ACC112 (cell line): ENCODE data around the gene PTEN.
A peak's percentile ranks its signal among the peaks of the same experiment; 100 is the strongest.
"Not testable (repeated sequence)": the region's sequence is repeated elsewhere in the genome, so short reads cannot be mapped to it uniquely, and the experiment has no call there.

Experiments
- H2AFZ ChIP-seq: fragments of 200-600 bp; sonication (generic); one replicate; pipeline ENCODE4 v1.6.0; 2017; ENCODE audit warnings: antibody characterized with exemption, low read length; ENCODE audit not compliant: unreplicated experiment
- H3K27ac ChIP-seq: fragments of 200-600 bp; sonication (generic); 2 replicates; pipeline ENCODE4 v1.5.1; 2014; ENCODE audit warnings: low read depth, mild to moderate bottlenecking, antibody characterized with exemption, low read length, moderate library complexity
- H3K27me3 ChIP-seq: fragments of 200-600 bp; sonication (generic); 2 replicates; pipeline ENCODE4 v1.6.1; 2014; ENCODE audit warnings: mild to moderate bottlenecking, antibody characterized with exemption, low read length, moderate library complexity, mixed read lengths; ENCODE audit not compliant: insufficient read depth
- H3K36me3 ChIP-seq: fragments of 200-600 bp; sonication (generic); 2 replicates; pipeline ENCODE4 v1.6.1; 2016; ENCODE audit warnings: mild to moderate bottlenecking, antibody characterized with exemption, low read length, moderate library complexity, mixed read lengths; ENCODE audit not compliant: insufficient read depth
- H3K4me1 ChIP-seq: fragments of 200-600 bp; sonication (generic); one replicate; pipeline ENCODE4 v1.6.1; 2016; ENCODE audit warnings: low read length, mixed read lengths; ENCODE audit not compliant: insufficient read depth, unreplicated experiment, control insufficient read depth
- H3K4me3 ChIP-seq: fragments of 200-600 bp; sonication (generic); 2 replicates; pipeline ENCODE4 v1.5.1; 2014; ENCODE audit warnings: mild to moderate bottlenecking, low read depth, low read length
- H3K79me2 ChIP-seq: fragments of 200-600 bp; sonication (generic); one replicate; pipeline ENCODE4 v1.6.0; 2016; ENCODE audit warnings: low read length; ENCODE audit not compliant: control insufficient read depth, unreplicated experiment, insufficient read depth

Gene PTEN

GRCh38 chr10:87863053-87863943 is at the start of gene PTEN, which contains the start of gene KLLN:
TSS of gene PTEN (plus strand) at chr10:87863625. CDS start at chr10:87864470, 845 bp downstream.
TSS of gene KLLN (minus strand) at chr10:87863533. CDS start at chr10:87862487, 1,046 bp downstream.
- Histone ChIP-seq H3K27ac (peak within 1 kb of the TSS; percentile 71), H3K27me3 (no peaks in the 10 kb centered on the region), H3K79me2 (peaks cover 42% of the 10 kb centered on the region), H3K4me3 (peak within 1 kb of the TSS; percentile 83), H3K4me1 (peaks cover 2% of the 10 kb centered on the region), H3K36me3 (no peaks in the 10 kb centered on the region), H2AFZ (peak within 1 kb of the TSS; percentile 89)

DNA sequence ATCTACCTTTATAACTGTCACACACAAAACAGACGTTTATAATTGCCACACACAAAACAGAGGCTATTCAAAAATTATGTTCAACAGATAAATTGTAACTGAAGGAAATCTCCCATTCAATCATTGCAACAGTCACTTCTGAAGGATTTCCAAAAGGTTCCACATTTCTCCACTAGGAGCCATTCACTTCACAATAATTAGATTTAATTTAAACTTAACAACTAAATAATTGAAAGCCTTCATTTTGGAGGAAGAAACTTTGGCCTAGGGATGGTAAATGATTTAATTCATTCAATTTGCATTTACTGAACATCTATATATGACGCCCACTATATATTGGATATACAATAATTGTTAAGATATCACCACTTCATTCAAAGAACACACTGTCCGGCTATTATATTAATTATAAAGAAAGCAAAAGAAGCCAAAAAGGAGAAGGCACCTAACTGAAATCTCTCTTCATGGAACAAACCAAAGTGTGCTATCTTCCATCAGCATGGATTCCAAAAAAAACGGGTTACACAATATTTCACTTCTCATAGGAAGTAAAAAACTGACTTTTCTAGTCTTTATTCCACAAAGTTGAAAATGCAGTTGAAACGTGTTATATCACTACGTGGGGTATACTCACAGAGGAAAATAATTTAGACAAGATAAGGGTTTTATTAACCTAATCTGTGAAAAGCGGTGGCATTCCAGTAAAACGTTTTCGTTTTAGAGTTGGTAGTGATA is 47.1 kb upstream of the PTEN start:
- Histone ChIP-seq H3K4me3 (peak overlapping the region; percentile 81), H2AFZ (no peak overlapping the region)

DNA sequence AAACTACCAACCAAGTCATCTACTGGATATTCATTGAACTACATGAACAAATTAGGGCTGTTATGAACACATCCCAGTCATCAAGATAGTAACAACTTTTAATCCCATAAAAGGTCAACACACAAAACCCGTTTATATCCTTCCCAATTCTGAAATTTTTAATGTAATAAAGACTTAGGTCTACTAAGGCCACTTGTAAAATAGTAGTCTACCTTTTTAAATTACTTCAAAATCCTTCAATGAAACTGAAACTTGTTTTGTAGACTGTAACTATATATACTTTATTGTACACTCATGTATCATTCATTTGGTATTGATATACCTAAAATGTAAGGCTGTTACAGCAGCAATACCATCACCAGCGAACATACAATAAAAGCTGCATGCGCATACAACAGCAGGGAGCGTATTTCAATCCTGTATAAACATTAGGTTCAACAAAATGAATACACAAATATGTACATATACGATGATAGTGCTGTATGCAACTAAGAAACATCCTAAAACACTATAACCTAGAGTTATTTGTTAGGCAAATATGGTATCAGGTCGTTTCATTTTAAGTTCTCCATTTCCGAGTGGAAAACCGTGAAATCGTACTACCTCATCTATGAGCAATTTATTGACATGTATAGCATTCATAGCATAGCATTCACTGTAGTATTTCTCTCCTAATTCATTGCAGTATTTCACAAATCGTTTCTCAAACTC is 46.4 kb upstream of the PTEN start:
- Histone ChIP-seq H3K27me3 (no peaks in the 10 kb centered on the region), H3K4me3 (peak overlapping the region; percentile 81), H2AFZ (peak overlapping the region; percentile 95), H3K27ac (peak overlapping the region; percentile 67; the same call in 1 of the 2 replicates), H3K36me3 (peaks cover 22% of the 10 kb centered on the region), H3K79me2 (peaks cover 50% of the 10 kb centered on the region), H3K4me1 (peaks cover 11% of the 10 kb centered on the region)

More for the DNA sequence above, 47.1 kb upstream of the PTEN start:
- no peaks in the 10 kb centered on the region for H3K27me3 ChIP-seq
- H3K36me3 ChIP-seq = peaks cover 29% of the 10 kb centered on the region
- H3K4me1 ChIP-seq = peaks cover 11% of the 10 kb centered on the region
- H3K79me2 ChIP-seq = peaks cover 57% of the 10 kb centered on the region
- H3K27ac ChIP-seq = no peak overlapping the region

DNA sequence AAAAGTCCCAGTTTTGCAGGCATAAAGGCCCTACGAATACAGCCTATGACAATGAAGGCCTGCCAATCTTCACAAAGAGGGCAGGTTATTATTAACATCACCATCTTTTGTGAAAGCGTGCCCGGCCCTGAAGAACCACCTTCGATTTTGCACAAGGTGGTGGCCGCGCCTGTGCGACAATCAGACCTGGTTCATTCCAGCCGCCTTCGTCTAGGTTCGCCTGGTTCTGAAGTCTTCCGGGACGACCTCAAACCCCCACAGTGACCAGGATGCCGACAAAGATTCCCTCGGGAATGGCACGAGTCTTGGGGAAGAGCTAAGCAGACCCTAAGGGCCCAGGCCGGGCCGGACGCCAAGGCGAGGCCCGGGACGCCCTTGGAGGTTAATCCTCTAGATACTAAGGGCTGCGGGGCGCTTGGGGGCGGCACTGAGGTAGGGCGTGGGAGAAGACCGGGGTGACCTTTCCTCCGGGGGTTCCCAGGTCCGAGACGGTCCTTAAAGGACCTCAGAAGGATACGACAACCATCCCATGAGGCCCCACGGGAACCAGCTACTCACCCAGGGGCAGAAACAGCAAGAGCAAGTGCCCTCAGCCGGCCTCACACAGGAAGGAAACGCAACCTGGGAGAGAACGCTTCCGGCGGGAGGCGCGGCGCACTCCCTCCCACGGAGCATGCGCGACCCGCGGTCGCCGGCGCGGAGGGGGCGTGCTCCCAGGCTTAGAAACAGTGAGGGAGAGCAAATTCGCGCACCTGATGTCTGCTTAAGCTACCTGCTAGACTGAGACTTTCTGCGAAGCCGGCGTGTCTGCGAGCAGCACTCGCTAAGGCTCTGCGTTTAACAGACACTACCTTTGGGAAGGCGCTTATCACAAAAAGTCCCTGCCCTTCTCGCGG is 45.6 kb upstream of the PTEN start, which contains the start of gene ATAD1:
ATAD1 (minus strand) TSS at position 618 of the 896 bp plus-strand sequence. CDS start 3,627 bp downstream, outside the sequence.
- Histone ChIP-seq H3K79me2 (peaks cover 45% of the 10 kb centered on the region), H3K27ac (peak within 1 kb of the TSS; percentile 67), H3K4me1 (peaks cover 11% of the 10 kb centered on the region), H3K4me3 (peak within 1 kb of the TSS; percentile 81), H3K27me3 (no peaks in the 10 kb centered on the region), H3K36me3 (peaks cover 16% of the 10 kb centered on the region), H2AFZ (peak within 1 kb of the TSS; percentile 95)

- Histone ChIP-seq H3K27ac (no peak overlapping the region), H3K27me3 (no peaks in the 10 kb centered on the region), H3K4me3 (peak overlapping the region; percentile 81), H2AFZ (peak overlapping the region; percentile 95), H3K36me3 (peaks cover 10% of the 10 kb centered on the region), H3K79me2 (peaks cover 42% of the 10 kb centered on the region), H3K4me1 (peaks cover 11% of the 10 kb centered on the region)
Measured at GRCh38 chr10:87818505-87819288, 44.7 kb upstream of the PTEN start.

GRCh38 chr10:87819289-87819585 is 44.2 kb upstream of the PTEN start:
- H3K27me3 ChIP-seq = no peaks in the 10 kb centered on the region
- H3K27ac ChIP-seq = no peak overlapping the region
- H2AFZ ChIP-seq = no peak overlapping the region
- H3K79me2 ChIP-seq = peaks cover 37% of the 10 kb centered on the region
- peaks cover 11% of the 10 kb centered on the region for H3K4me1 ChIP-seq
- peaks cover 5% of the 10 kb centered on the region for H3K36me3 ChIP-seq
- H3K4me3 ChIP-seq = no peak overlapping the region

DNA sequence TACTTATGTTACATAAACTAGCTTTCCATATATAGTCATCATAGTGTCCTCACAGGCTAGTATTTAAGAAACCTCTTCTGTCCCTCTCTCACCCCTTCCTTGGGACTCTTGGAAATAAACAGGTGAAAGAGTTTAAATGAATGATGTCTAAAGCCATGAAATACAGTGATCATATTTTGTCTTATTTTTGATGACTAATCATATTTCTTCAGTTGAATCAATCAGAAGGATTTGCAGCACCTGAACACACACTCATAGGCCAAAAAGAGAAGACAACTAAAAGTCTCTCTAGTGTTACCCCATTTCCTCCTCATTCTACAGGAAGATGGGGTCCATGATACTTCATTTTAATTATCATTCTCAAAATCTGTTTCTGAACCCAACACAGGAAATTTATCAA is 36.8 kb upstream of the PTEN start:
- Histone ChIP-seq H3K27me3 (no peaks in the 10 kb centered on the region), H3K4me1 (no peaks in the 10 kb centered on the region), H3K36me3 (no peaks in the 10 kb centered on the region), H2AFZ (no peak overlapping the region), H3K4me3 (no peak overlapping the region), H3K27ac (no peak overlapping the region), H3K79me2 (no peaks in the 10 kb centered on the region)

GRCh38 chr10:87827681-87828080 is 35.7 kb upstream of the PTEN start:
- Histone ChIP-seq H3K27ac (no peak overlapping the region), H3K79me2 (no peaks in the 10 kb centered on the region), H3K4me1 (no peaks in the 10 kb centered on the region), H3K4me3 (no peak overlapping the region), H2AFZ (no peak overlapping the region), H3K36me3 (no peaks in the 10 kb centered on the region), H3K27me3 (no peaks in the 10 kb centered on the region)

- not testable (repeated sequence) for H3K27ac ChIP-seq, H3K27me3 ChIP-seq, H3K36me3 ChIP-seq, H3K4me1 ChIP-seq, H2AFZ ChIP-seq, H3K79me2 ChIP-seq, H3K4me3 ChIP-seq
Measured at GRCh38 chr10:87829051-87829450, 34.4 kb upstream of the PTEN start.
